Mesodermal cell (in vitro differentiated cells): ENCODE measurements around the gene MRPL23.

Source experiments
- H3K27ac ChIP-seq: 2 replicates; pipeline ENCODE4 v1.7.0; 2013; ENCODE audit warnings: mild to moderate bottlenecking, low read depth, low read length, moderate library complexity; ENCODE audit not compliant: severe bottlenecking
- H3K36me3 ChIP-seq: 2 replicates; pipeline ENCODE4 v1.7.1; 2013; ENCODE audit warnings: mild to moderate bottlenecking, low read length, moderate library complexity; ENCODE audit not compliant: control insufficient read depth, insufficient read depth
- H3K4me1 ChIP-seq: one replicate; pipeline ENCODE4 v1.7.1; 2013; ENCODE audit warnings: mild to moderate bottlenecking, low read length; ENCODE audit not compliant: insufficient read depth, control insufficient read depth, poor library complexity, severe bottlenecking
- H3K4me3 ChIP-seq: 2 replicates; pipeline ENCODE4 v1.7.0; 2013; ENCODE audit warnings: low read length, control low read depth, mild to moderate bottlenecking; ENCODE audit not compliant: insufficient read depth, poor library complexity, severe bottlenecking; ENCODE audit errors: extremely low read depth
- H3K9me3 ChIP-seq: 2 replicates; pipeline ENCODE4 v1.7.1; 2013; ENCODE audit warnings: mild to moderate bottlenecking, low read length, moderate library complexity; ENCODE audit not compliant: control insufficient read depth
- WGBS, 2 experiments: methylation state at CpG; one replicate each; pipeline ENCODE4 v1.1.5; 2013; ENCODE audit warnings: missing lambda C conversion rate in 2 of 2; ENCODE audit not compliant: insufficient coverage in 2 of 2; 5-methylcytosine and 5-hydroxymethylcytosine counted together

MRPL23 gene

DNA sequence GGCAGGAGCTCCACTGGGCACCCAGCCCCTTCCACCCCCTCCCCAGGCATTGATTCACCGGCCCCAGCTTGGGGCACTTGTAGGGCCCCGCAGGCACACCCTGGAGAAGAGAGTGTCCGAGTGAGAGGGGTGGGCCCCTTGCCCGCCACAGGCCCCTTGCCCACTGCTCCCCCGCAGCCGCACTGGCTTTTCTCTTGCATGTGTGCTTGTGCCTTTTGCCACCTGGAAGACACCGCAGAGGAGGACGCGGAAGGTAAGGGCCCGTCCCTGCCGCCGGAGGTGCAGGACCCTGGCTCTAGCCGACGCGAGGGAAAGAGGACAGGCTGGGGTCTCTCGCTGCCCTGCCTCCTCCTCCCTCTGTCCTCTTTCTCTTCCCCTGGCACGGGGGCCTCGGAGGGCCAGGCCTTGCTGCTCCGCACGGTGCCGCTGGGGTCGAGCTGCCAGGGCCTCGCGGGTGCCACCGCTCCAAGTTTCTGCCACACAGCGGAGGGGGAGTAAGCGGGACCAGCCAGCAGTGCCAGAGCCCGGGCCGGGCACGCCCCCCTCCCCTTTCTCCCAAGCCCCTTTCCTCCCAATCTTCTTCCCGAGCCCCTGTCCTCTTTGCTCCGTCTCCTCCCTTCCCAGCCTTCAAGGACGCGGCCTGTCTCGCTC lies 18.1 kb upstream of the MRPL23 start:
- Histone ChIP-seq H3K4me3 (no peak overlapping the region), H3K4me1 (peaks cover 19% of the 10 kb centered on the region), H3K9me3 (no peaks in the 10 kb centered on the region), H3K36me3 (no peaks in the 10 kb centered on the region), H3K27ac (no peak overlapping the region)
- 92 to 94% methylated on average over 17 to 32 of the region's 35 CpGs for WGBS, 2 experiments

DNA sequence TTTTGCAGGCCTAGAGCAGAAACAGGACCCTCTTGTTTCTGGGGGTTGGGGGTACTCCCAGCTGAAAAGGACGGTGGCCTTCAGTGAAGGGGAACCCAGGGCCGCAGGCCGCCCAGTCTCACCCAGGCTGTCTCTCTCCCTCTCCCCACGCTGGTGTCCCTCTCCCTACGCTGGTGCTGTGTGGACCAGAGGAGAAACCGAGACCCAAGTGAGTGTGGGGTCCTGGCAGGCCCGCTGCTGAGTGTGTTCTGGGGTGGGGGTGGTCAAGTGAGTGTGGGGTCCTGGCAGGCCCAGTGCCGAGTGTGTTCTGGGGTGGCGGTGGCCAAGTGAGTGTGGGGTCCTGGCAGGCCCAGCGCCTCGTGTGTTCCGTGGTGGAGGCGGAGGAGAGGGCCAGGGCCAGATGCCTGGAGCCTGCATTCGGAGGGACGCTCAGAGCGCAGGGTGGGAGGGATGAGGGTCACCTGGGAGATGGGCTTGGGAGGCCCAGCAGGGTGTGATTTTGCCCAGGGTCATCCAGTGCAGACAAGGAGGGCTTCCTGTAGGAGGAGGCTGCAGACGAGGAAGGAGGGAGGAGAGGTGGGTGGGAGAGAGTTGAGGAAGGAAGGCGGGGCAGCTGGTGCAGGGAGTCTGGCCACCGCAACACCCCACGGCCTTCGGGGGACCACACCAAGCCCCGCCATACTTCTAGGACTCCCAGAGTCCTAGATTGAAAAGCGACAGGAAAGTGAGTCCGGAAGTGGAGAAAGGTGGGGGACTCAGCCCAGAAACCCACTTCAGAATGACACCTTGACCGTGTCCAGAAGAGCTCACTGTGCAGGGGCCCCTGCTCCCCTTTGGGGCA lies 17.3 kb upstream of the MRPL23 start:
- Histone ChIP-seq H3K27ac (no peak overlapping the region), H3K4me1 (peaks cover 19% of the 10 kb centered on the region), H3K36me3 (no peaks in the 10 kb centered on the region), H3K4me3 (no peak overlapping the region), H3K9me3 (no peaks in the 10 kb centered on the region)
- 93 to 94% methylated on average over 20 to 21 of the region's 25 CpGs for WGBS, 2 experiments

DNA sequence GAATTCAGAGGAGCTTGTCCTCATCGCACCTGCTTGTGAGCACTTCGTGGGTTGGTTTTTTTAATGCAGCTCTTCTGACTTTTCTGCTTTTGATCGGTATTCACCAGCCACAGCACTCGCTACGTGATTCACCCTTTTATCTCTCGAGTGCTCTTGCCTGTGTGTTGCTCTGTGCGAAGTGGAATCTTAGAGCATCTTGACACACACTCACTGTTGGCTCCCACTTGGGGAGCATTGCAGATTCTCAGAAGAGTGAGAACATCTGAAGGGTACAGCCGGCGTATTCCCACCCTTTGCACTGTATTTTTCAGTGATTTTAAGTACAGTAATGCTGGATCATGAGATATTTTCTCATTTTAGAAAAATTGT lies 16.7 kb upstream of the MRPL23 start:
- WGBS, 2 experiments: 94% methylated on average over 6 to 7 of the region's 9 CpGs
- H3K36me3 ChIP-seq: no peaks in the 10 kb centered on the region

DNA sequence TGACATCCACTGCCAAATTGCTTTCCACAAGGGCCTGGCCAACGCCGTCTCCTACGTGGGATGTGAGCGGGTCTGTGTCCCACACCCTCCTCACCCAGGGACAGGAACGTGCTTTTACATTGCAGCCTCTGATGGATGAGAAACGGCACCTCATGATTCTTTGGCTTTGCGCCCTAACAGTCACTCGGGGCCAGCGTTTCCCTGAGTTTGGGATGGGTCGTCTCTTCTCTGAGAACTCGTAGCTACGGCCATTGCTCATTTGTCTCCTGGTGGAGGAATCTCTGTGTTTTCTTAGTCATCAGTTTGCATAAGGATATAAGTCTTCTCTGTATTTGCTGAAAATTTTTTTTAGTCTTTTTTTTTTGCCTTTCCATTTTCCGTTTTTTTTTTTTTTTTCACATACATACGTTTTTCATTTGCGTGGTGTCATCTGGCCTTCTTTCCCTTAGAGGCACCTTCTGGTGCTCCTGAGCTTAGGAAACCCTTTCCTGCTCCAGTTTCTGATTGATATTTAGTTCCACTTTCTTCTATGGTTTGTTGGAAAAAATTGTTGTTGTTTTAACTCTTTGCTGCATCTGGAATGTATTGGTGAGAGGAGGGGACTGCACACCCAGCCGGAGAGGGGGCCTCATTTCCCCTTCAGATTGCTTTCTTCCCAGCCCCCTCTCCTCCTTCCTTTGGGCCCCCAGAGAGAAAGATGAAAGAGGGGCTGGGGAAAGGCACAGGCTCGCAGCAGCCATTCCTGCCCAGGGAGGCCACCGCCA lies 15.6 kb upstream of the MRPL23 start:
- H3K4me3 ChIP-seq: no peak overlapping the region
- H3K4me1 ChIP-seq: peaks cover 19% of the 10 kb centered on the region
- H3K27ac ChIP-seq: no peak overlapping the region
- WGBS, 2 experiments: 91 to 93% methylated on average over 13 to 14 of the region's 18 CpGs
- no peaks in the 10 kb centered on the region for H3K36me3 ChIP-seq
- H3K9me3 ChIP-seq: no peaks in the 10 kb centered on the region

More for the DNA sequence above, 16.7 kb upstream of the MRPL23 start:
- Histone ChIP-seq H3K9me3 (no peaks in the 10 kb centered on the region), H3K4me3 (no peak overlapping the region), H3K27ac (no peak overlapping the region), H3K4me1 (peaks cover 19% of the 10 kb centered on the region)

DNA sequence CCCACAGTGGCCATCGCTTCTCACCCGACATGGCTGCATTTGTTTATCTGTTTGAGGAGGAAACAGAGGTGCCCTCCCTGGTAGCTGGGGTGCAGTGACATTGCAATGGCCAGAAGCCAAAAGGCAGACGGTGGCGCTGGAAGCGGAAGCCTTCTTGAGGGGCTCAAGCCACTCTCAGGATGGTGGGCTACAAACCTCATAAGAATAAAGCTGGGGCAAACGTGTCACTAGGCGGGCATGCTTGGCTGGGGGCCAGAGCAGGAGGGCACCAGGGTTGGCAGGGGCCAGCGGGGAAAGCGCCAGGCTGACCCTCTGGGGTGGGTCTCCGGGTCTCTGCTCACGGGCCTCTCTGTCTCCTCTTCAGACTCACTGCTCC lies 15.0 kb upstream of the MRPL23 start:
- WGBS, 2 experiments: 86 to 93% methylated on average over 7 to 10 of the region's 11 CpGs
- H3K27ac ChIP-seq: no peak overlapping the region
- peaks cover 13% of the 10 kb centered on the region for H3K4me1 ChIP-seq
- H3K4me3 ChIP-seq: no peak overlapping the region
- no peaks in the 10 kb centered on the region for H3K9me3 ChIP-seq
- H3K36me3 ChIP-seq: no peaks in the 10 kb centered on the region

DNA sequence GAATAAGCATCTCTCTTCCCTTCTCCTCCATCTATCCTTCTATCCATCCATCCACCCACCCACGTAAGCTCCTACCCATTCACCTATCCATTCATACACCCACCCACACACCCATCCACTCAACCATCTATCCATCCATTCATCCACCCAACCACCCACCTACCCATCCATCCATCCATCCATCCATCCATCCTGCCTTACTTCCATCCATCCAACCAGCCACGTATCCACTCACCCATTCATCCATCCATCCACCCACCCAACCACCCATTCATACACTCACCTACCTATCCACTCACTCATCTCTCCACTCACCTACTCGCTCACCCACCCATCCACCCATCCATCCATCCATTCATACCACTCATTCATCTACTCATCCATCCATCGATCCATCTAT lies 14.5 kb upstream of the MRPL23 start:
- no peaks in the 10 kb centered on the region for H3K9me3 ChIP-seq
- H3K27ac ChIP-seq: no peak overlapping the region
- H3K36me3 ChIP-seq: no peaks in the 10 kb centered on the region
- H3K4me1 ChIP-seq: peaks cover 12% of the 10 kb centered on the region
- 90 to 96% methylated on average over 4 of the region's 4 CpGs for WGBS, 2 experiments
- H3K4me3 ChIP-seq: no peak overlapping the region

DNA sequence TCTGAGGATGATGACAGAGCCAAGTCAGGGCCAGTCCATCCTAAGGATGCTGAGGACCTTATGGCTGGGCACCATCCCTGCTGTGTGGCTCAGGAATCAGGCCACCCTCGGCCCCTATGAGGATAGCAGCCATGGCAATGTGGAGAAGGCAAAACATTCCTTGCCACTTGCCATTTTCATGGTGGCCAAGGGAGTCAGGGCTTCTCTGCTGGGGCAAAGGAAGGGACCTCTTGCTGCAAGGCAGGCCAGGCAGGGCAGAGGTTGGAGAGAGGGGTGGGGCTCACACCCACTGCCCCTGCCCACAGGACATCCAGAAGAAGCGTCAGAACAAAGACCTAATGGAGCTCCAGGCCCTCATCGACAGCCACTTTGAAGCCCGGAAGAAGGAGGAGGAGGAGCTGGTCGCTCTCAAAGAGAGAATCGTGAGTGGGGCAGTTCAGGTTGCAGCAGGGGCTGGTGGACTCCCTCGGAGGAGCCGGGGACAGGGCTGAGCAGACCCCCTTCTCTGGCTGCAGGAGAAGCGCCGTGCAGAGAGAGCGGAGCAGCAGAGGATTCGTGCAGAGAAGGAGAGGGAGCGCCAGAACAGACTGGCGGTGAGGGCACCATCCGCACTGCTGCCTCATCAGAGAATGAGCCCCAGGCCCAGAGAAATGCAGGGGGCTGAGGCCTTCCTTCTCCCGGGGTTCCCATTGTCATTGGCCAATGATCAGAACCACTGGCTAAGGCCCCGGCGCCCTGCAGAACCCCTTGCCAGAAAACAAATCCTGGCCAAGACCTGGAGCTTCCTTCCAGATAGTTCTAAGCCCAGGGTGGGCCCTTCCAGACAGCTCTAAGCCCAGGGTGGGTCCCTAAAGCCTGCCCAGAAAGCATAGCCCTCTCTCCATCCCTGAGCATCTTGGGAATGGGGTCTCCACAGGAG lies 13.5 kb upstream of the MRPL23 start:
- H3K36me3 ChIP-seq: no peaks in the 10 kb centered on the region
- WGBS, 2 experiments: 85 to 93% methylated on average over 18 of the region's 18 CpGs
- peaks cover 4% of the 10 kb centered on the region for H3K4me1 ChIP-seq
- no peak overlapping the region for H3K27ac ChIP-seq
- no peak overlapping the region for H3K4me3 ChIP-seq
- no peaks in the 10 kb centered on the region for H3K9me3 ChIP-seq

DNA sequence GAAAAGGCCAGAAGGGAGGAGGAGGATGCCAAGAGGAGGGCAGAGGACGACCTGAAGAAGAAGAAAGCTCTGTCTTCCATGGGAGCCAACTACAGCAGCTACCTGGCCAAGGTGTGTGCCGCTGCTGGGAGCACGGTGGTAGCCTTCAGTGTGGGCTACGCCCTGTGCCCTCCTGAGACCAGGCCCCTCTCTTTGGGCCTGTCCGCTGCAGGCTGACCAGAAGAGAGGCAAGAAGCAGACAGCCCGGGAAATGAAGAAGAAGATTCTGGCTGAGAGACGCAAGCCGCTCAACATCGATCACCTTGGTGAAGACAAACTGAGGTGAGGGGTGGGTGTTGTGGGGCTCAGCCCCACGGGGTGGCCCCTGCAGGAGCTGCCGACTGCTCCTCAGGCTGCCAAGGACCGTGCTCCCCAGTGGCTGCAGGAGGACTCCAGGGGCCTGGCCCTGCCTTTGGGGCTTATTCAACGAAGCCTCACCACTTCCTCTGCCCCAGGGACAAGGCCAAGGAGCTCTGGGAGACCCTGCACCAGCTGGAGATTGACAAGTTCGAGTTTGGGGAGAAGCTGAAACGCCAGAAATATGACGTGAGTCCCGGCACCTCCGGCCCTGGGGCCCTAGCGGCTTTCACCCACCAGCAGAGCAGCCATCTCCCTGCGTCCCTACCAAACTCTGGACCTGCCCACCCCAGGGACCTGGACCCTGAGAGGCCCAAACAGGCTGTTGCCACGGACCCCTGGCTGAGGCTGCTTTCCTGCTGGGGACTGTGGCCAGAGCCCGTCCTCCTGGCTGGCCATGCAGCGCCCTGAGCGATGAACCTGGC lies 12.6 kb upstream of the MRPL23 start:
- 77 to 79% methylated on average over 17 to 21 of the region's 24 CpGs for WGBS, 2 experiments
- Histone ChIP-seq H3K27ac (no peak overlapping the region), H3K4me3 (no peak overlapping the region), H3K36me3 (no peaks in the 10 kb centered on the region), H3K4me1 (peaks cover 3% of the 10 kb centered on the region), H3K9me3 (no peaks in the 10 kb centered on the region)

DNA sequence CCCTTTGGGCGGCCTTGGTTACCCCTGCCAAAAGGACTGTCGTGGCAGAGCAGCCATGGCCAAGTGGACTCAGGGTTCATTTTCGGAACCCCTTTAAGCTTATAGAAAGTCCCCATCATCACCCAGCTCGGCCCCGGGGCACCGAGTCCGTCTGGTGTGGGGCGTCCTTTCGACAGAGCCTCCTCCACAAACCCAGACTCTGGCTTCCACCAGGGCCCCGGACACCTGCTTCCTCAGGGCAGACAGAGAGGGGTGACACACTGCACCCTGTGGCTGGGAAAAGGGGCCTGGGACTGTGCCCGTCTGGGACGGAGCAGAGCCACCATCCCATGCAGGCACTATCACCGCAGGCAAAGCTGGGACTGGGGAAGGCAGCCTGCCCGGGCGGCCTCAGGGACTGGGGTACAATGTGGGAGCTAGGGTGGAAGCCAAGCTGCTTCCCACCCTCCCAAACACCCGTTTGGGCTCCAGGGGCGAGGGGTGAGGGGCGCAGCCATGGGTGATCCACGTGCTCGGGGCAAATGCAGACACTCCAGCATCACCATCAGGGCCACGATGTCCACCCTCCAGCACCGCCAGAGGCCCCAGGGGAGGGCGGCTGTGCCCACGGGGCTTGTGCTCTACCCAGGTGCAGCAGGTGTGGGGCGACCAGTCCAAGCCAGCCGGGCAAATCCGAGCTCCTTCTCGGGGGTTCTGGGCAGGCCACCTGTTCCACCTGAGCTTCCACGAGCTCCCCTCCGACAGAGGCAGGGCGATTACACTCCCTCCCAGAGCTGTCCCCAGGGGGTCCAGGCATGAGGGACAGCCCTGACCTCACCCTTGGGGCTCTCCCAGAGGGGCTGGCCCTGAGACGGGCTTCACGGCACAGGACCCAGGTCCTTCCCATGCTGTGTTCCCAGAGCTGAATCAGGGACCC lies 11.7 kb upstream of the MRPL23 start:
- Histone ChIP-seq H3K27ac (no peak overlapping the region), H3K9me3 (no peaks in the 10 kb centered on the region), H3K4me1 (no peaks in the 10 kb centered on the region), H3K4me3 (no peak overlapping the region), H3K36me3 (no peaks in the 10 kb centered on the region)
- 82 to 92% methylated on average over 24 to 31 of the region's 33 CpGs for WGBS, 2 experiments
